ENCODE data around the gene ZFAND2A. TPM values are rescaled to one million over a fixed set of nuclear protein-coding genes. Genes with fewer than 3 reads are reported as not detected.

Gene ZFAND2A
- total RNA-seq, 1 experiment from 2014 or later: 14.5 TPM

DNA sequence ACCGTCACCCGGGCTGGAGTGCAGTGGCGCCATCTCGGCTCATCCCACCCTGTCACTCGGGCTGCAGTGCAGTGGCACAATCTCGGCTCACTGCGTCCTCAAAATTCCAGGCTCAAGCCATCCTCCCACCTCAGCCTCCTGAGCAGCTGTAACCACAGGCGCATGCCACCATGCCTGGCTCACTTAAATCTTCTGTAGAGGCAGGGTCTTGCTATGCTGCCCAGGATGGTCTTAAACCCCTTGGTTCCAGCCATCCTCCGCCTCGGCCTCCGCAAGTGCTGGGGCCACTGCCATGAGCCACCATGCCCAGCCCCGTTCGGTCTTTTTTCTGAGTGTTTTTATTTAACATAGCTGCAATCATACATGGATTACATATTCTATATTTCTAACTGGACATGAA is 30.6 kb downstream of the ZFAND2A start (continued):
- TF ChIP-seq, protein P1, sequence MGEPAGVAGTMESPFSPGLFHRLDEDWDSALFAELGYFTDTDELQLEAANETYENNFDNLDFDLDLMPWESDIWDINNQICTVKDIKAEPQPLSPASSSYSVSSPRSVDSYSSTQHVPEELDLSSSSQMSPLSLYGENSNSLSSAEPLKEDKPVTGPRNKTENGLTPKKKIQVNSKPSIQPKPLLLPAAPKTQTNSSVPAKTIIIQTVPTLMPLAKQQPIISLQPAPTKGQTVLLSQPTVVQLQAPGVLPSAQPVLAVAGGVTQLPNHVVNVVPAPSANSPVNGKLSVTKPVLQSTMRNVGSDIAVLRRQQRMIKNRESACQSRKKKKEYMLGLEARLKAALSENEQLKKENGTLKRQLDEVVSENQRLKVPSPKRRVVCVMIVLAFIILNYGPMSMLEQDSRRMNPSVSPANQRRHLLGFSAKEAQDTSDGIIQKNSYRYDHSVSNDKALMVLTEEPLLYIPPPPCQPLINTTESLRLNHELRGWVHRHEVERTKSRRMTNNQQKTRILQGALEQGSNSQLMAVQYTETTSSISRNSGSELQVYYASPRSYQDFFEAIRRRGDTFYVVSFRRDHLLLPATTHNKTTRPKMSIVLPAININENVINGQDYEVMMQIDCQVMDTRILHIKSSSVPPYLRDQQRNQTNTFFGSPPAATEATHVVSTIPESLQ (CRISPR knock-in tag; IDR thresholded peaks at IDR 0.05): no peak
- TF ChIP-seq ZNF219 (CRISPR knock-in tag; IDR thresholded peaks at IDR 0.05; ENCODE audit: borderline replicate concordance): no peak

DNA sequence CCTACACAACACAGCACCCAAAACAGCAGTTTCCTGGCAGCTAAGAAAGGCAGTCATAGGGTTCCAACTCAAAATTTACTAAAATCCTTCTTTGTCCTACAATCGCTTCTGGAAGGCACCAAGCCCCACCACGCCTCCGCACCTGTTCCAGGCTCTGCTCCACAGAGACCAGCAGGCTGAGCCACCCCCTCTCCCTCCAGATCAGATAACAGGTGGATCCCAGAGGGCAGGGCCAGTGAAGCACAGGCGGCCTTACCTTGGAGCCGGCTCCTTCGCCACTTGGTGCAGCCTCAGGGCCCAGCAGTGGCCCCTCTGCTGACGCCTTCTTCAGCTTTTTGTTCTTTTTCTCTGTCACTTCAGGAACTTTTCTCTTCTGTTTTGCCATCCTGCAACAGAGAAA is 33.0 kb downstream of the ZFAND2A start:
- peaks cover 5% of the 10 kb centered on the region for H3K9me3 Mint-ChIP-seq
- ChIA-PET POLR2A (no interaction called here), CTCF (no interaction called here)
- peaks cover 8% of the 10 kb centered on the region for H3K4me1 Mint-ChIP-seq
- peaks cover 29% of the 10 kb centered on the region for H3K36me3 Mint-ChIP-seq
- H3K27me3 Mint-ChIP-seq (ENCODE audit: low read depth): no peaks in the 10 kb centered on the region
- TF ChIP-seq, protein P2, sequence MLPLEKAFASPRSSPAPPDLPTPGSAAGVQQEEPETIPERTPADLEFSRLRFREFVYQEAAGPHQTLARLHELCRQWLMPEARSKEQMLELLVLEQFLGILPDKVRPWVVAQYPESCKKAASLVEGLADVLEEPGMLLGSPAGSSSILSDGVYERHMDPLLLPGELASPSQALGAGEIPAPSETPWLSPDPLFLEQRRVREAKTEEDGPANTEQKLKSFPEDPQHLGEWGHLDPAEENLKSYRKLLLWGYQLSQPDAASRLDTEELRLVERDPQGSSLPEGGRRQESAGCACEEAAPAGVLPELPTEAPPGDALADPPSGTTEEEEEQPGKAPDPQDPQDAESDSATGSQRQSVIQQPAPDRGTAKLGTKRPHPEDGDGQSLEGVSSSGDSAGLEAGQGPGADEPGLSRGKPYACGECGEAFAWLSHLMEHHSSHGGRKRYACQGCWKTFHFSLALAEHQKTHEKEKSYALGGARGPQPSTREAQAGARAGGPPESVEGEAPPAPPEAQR (CRISPR knock-in tag; IDR thresholded peaks at IDR 0.05): no peak
- no peak for TF ChIP-seq FOXJ3 (CRISPR knock-in tag; IDR thresholded peaks at IDR 0.05; ENCODE audit: borderline replicate concordance)
- TF ChIP-seq, protein P3, sequence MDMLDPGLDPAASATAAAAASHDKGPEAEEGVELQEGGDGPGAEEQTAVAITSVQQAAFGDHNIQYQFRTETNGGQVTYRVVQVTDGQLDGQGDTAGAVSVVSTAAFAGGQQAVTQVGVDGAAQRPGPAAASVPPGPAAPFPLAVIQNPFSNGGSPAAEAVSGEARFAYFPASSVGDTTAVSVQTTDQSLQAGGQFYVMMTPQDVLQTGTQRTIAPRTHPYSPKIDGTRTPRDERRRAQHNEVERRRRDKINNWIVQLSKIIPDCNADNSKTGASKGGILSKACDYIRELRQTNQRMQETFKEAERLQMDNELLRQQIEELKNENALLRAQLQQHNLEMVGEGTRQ (CRISPR knock-in tag; IDR thresholded peaks at IDR 0.05): no peak
- TF ChIP-seq, protein P4, sequence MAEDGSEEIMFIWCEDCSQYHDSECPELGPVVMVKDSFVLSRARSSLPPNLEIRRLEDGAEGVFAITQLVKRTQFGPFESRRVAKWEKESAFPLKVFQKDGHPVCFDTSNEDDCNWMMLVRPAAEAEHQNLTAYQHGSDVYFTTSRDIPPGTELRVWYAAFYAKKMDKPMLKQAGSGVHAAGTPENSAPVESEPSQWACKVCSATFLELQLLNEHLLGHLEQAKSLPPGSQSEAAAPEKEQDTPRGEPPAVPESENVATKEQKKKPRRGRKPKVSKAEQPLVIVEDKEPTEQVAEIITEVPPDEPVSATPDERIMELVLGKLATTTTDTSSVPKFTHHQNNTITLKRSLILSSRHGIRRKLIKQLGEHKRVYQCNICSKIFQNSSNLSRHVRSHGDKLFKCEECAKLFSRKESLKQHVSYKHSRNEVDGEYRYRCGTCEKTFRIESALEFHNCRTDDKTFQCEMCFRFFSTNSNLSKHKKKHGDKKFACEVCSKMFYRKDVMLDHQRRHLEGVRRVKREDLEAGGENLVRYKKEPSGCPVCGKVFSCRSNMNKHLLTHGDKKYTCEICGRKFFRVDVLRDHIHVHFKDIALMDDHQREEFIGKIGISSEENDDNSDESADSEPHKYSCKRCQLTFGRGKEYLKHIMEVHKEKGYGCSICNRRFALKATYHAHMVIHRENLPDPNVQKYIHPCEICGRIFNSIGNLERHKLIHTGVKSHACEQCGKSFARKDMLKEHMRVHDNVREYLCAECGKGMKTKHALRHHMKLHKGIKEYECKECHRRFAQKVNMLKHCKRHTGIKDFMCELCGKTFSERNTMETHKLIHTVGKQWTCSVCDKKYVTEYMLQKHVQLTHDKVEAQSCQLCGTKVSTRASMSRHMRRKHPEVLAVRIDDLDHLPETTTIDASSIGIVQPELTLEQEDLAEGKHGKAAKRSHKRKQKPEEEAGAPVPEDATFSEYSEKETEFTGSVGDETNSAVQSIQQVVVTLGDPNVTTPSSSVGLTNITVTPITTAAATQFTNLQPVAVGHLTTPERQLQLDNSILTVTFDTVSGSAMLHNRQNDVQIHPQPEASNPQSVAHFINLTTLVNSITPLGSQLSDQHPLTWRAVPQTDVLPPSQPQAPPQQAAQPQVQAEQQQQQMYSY (CRISPR knock-in tag; IDR thresholded peaks at IDR 0.05): no peak
- TF ChIP-seq ZNF416 (CRISPR knock-in tag; IDR thresholded peaks at IDR 0.05): no peak
- TF ChIP-seq ZNF263 (CRISPR knock-in tag; IDR thresholded peaks at IDR 0.05; ENCODE audit: low read depth): no peak
- TF ChIP-seq, protein P5, sequence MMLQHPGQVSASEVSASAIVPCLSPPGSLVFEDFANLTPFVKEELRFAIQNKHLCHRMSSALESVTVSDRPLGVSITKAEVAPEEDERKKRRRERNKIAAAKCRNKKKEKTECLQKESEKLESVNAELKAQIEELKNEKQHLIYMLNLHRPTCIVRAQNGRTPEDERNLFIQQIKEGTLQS (CRISPR knock-in tag; conservative IDR thresholded peaks at IDR 0.05): no peak
- TF ChIP-seq MYBL2 (CRISPR knock-in tag; IDR thresholded peaks at IDR 0.05): no peak
- no peak for TF ChIP-seq IRF2 (CRISPR knock-in tag; IDR thresholded peaks at IDR 0.05; ENCODE audit: borderline replicate concordance, low read depth)
- no peak for TF ChIP-seq TEAD1 (CRISPR knock-in tag; IDR thresholded peaks at IDR 0.05)
- TF ChIP-seq, protein P6, sequence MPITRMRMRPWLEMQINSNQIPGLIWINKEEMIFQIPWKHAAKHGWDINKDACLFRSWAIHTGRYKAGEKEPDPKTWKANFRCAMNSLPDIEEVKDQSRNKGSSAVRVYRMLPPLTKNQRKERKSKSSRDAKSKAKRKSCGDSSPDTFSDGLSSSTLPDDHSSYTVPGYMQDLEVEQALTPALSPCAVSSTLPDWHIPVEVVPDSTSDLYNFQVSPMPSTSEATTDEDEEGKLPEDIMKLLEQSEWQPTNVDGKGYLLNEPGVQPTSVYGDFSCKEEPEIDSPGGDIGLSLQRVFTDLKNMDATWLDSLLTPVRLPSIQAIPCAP (CRISPR knock-in tag; IDR thresholded peaks at IDR 0.05): no peak
- TF ChIP-seq ZNF423 (CRISPR knock-in tag; IDR thresholded peaks at IDR 0.05): no peak
- TF ChIP-seq, protein P7, sequence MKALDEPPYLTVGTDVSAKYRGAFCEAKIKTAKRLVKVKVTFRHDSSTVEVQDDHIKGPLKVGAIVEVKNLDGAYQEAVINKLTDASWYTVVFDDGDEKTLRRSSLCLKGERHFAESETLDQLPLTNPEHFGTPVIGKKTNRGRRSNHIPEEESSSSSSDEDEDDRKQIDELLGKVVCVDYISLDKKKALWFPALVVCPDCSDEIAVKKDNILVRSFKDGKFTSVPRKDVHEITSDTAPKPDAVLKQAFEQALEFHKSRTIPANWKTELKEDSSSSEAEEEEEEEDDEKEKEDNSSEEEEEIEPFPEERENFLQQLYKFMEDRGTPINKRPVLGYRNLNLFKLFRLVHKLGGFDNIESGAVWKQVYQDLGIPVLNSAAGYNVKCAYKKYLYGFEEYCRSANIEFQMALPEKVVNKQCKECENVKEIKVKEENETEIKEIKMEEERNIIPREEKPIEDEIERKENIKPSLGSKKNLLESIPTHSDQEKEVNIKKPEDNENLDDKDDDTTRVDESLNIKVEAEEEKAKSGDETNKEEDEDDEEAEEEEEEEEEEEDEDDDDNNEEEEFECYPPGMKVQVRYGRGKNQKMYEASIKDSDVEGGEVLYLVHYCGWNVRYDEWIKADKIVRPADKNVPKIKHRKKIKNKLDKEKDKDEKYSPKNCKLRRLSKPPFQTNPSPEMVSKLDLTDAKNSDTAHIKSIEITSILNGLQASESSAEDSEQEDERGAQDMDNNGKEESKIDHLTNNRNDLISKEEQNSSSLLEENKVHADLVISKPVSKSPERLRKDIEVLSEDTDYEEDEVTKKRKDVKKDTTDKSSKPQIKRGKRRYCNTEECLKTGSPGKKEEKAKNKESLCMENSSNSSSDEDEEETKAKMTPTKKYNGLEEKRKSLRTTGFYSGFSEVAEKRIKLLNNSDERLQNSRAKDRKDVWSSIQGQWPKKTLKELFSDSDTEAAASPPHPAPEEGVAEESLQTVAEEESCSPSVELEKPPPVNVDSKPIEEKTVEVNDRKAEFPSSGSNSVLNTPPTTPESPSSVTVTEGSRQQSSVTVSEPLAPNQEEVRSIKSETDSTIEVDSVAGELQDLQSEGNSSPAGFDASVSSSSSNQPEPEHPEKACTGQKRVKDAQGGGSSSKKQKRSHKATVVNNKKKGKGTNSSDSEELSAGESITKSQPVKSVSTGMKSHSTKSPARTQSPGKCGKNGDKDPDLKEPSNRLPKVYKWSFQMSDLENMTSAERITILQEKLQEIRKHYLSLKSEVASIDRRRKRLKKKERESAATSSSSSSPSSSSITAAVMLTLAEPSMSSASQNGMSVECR (CRISPR knock-in tag; IDR thresholded peaks at IDR 0.05; ENCODE audit: borderline replicate concordance): no peak
- no peak for TF ChIP-seq GABPB1 (CRISPR knock-in tag; IDR thresholded peaks at IDR 0.05)
- TF ChIP-seq, protein P1 (CRISPR knock-in tag; IDR thresholded peaks at IDR 0.05): no peak
- no peak for TF ChIP-seq CREM (CRISPR knock-in tag; IDR thresholded peaks at IDR 0.05)
- TF ChIP-seq ELF4 (CRISPR knock-in tag; IDR thresholded peaks at IDR 0.05; ENCODE audit: low read depth): no peak
- no peak for TF ChIP-seq ATF1 (CRISPR knock-in tag; IDR thresholded peaks at IDR 0.05)
- no peak for TF ChIP-seq EMX1 (CRISPR knock-in tag; IDR thresholded peaks at IDR 0.05)
- no peak overlapping the region for H3K4me3 Mint-ChIP-seq
- ATAC-seq: no peak
- no peak overlapping the region for H3K27ac Mint-ChIP-seq
- DNase-seq (ENCODE audit: low spot score): no peak

Data from WTC11 (cell line).